Ishikawa (cell line): ENCODE results near the gene BOD1L2.

Source experiments
- CEBPB ChIP-seq: IDR thresholded peaks from 2 replicates; pipeline ENCODE4 v1.6.1; 2012
- EP300 ChIP-seq: IDR thresholded peaks from 2 replicates; pipeline ENCODE4 v1.6.1; 2012; ENCODE audit warnings: borderline replicate concordance
- NFIC ChIP-seq: IDR thresholded peaks from 2 replicates; pipeline ENCODE4 v1.6.1; 2012
- RAD21 ChIP-seq: IDR thresholded peaks from 2 replicates; pipeline ENCODE4 v1.6.1; 2012; ENCODE audit warnings: low read depth
- TAF1 ChIP-seq: IDR thresholded peaks from 2 replicates; pipeline ENCODE4 v1.6.1; 2012; ENCODE audit warnings: low read depth, mild to moderate bottlenecking
- TEAD4 ChIP-seq: IDR thresholded peaks from 2 replicates; pipeline ENCODE4 v1.6.1; 2012
- YY1 ChIP-seq: IDR thresholded peaks from 2 replicates; pipeline ENCODE4 v1.6.1; 2012; ENCODE audit warnings: low read depth
- ZBTB7A ChIP-seq: IDR thresholded peaks from 2 replicates; pipeline ENCODE4 v1.6.1; 2012; ENCODE audit warnings: low read depth
- TF ChIP-seq, protein P1 (sequence below): IDR thresholded peaks from 2 replicates; pipeline ENCODE4 v1.6.1; 2012; ENCODE audit warnings: low read depth, mild to moderate bottlenecking

- no peak for TF ChIP-seq CEBPB
- no peak for TF ChIP-seq TEAD4
- no peak for TF ChIP-seq TAF1
- TF ChIP-seq YY1: no peak
- TF ChIP-seq ZBTB7A: no peak
- TF ChIP-seq EP300: no peak
- no peak for TF ChIP-seq RAD21
- TF ChIP-seq, protein P1, sequence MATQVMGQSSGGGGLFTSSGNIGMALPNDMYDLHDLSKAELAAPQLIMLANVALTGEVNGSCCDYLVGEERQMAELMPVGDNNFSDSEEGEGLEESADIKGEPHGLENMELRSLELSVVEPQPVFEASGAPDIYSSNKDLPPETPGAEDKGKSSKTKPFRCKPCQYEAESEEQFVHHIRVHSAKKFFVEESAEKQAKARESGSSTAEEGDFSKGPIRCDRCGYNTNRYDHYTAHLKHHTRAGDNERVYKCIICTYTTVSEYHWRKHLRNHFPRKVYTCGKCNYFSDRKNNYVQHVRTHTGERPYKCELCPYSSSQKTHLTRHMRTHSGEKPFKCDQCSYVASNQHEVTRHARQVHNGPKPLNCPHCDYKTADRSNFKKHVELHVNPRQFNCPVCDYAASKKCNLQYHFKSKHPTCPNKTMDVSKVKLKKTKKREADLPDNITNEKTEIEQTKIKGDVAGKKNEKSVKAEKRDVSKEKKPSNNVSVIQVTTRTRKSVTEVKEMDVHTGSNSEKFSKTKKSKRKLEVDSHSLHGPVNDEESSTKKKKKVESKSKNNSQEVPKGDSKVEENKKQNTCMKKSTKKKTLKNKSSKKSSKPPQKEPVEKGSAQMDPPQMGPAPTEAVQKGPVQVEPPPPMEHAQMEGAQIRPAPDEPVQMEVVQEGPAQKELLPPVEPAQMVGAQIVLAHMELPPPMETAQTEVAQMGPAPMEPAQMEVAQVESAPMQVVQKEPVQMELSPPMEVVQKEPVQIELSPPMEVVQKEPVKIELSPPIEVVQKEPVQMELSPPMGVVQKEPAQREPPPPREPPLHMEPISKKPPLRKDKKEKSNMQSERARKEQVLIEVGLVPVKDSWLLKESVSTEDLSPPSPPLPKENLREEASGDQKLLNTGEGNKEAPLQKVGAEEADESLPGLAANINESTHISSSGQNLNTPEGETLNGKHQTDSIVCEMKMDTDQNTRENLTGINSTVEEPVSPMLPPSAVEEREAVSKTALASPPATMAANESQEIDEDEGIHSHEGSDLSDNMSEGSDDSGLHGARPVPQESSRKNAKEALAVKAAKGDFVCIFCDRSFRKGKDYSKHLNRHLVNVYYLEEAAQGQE: no peak
- no peak for TF ChIP-seq NFIC
Observed at GRCh38 chr18:57134618-57135135, 12.2 kb upstream of the BOD1L2 start.
